Keratinocyte (primary cell): Measurements from ENCODE around the gene PCDHAC2.

Experiments
- EZH2 ChIP-seq: IDR thresholded peaks from one replicate; pipeline ENCODE4 v1.6.1; 2012; ENCODE audit warnings: inconsistent platforms, mild to moderate bottlenecking, low read length, moderate library complexity
- TF ChIP-seq, protein P1 (sequence below), 3 experiments: IDR thresholded peaks in 1 of 3; conservative IDR thresholded peaks in 1 of 3; optimal IDR thresholded peaks in 1 of 3; 2 replicates in 2 of 3; 3 replicates in 1 of 3; pipeline versions ENCODE3 to v1.5.1; 2011; ENCODE audit warnings: low read length in 3 of 3, mild to moderate bottlenecking in 3 of 3, moderate library complexity in 2 of 3, control low read depth in 1 of 3, inconsistent platforms in 1 of 3; ENCODE audit not compliant: insufficient read depth in 2 of 3; ENCODE audit errors: extremely low read depth in 1 of 3

- TF ChIP-seq, protein P1, sequence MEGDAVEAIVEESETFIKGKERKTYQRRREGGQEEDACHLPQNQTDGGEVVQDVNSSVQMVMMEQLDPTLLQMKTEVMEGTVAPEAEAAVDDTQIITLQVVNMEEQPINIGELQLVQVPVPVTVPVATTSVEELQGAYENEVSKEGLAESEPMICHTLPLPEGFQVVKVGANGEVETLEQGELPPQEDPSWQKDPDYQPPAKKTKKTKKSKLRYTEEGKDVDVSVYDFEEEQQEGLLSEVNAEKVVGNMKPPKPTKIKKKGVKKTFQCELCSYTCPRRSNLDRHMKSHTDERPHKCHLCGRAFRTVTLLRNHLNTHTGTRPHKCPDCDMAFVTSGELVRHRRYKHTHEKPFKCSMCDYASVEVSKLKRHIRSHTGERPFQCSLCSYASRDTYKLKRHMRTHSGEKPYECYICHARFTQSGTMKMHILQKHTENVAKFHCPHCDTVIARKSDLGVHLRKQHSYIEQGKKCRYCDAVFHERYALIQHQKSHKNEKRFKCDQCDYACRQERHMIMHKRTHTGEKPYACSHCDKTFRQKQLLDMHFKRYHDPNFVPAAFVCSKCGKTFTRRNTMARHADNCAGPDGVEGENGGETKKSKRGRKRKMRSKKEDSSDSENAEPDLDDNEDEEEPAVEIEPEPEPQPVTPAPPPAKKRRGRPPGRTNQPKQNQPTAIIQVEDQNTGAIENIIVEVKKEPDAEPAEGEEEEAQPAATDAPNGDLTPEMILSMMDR (optimal IDR thresholded peaks at IDR 0.05 in 1 of 3, IDR thresholded peaks at IDR 0.05 in 1 of 3, conservative IDR thresholded peaks at IDR 0.05 in 1 of 3; ENCODE audit: extremely low read depth in 1 of 3, insufficient read depth in 2 of 3, low read length in 3 of 3), result no peak
- TF ChIP-seq EZH2, result no peak
Measured at GRCh38 chr5:141002605-141002965, 36.3 kb downstream of the PCDHAC2 start.
